GM21528 (cell line): Measurements from ENCODE around the gene SLAIN2.
A peak's percentile ranks its signal among the peaks of the same experiment; 100 is the strongest.

ENCODE experiments used
- ATAC-seq: cut with Tn5 transposase; IDR thresholded peaks from one replicate; pipeline ENCODE4 v1.9.1; 2021; ENCODE audit warnings: mild to moderate bottlenecking, moderate library complexity; ENCODE audit not compliant: unreplicated experiment, low FRiP score

Gene SLAIN2

GRCh38 chr4:48333587-48333986, 7.7 kb upstream of the SLAIN2 start:
- no peak for ATAC-seq

- ATAC-seq: no peak
These were observed 7.1 kb upstream of the SLAIN2 start for GRCh38 chr4:48334236-48334635.

GRCh38 chr4:48334900-48335384, 6.4 kb upstream of the SLAIN2 start:
- no peak for ATAC-seq

- ATAC-seq: no peak
These were observed 5.0 kb upstream of the SLAIN2 start for GRCh38 chr4:48336146-48336870.

- no peak for ATAC-seq
These were observed 3.6 kb upstream of the SLAIN2 start for GRCh38 chr4:48337731-48338130.

GRCh38 chr4:48339642-48340041, 1.7 kb upstream of the SLAIN2 start:
- ATAC-seq: no peak

GRCh38 chr4:48340276-48340964, 909 bp upstream of the SLAIN2 start:
- no peak for ATAC-seq

- ATAC-seq: peak; percentile 35
These were observed 662 bp downstream of the SLAIN2 start for GRCh38 chr4:48341776-48342605.

- ATAC-seq: no peak
These were observed 1.2 kb downstream of the SLAIN2 start for GRCh38 chr4:48342606-48342880.

GRCh38 chr4:48343035-48343434, 1.7 kb downstream of the SLAIN2 start:
- ATAC-seq: no peak

GRCh38 chr4:48343551-48343950, 2.2 kb downstream of the SLAIN2 start:
- ATAC-seq: no peak

GRCh38 chr4:48345542-48345941, 4.2 kb downstream of the SLAIN2 start:
- no peak for ATAC-seq

GRCh38 chr4:48346594-48346993, 5.3 kb downstream of the SLAIN2 start:
- no peak for ATAC-seq

- ATAC-seq: no peak
These were observed 6.1 kb downstream of the SLAIN2 start for GRCh38 chr4:48347282-48347921.

GRCh38 chr4:48350871-48351270, 9.5 kb downstream of the SLAIN2 start:
- ATAC-seq: no peak

GRCh38 chr4:48352793-48353192, 11.5 kb downstream of the SLAIN2 start:
- ATAC-seq: no peak

GRCh38 chr4:48356355-48356754, 15.0 kb downstream of the SLAIN2 start:
- no peak for ATAC-seq

- no peak for ATAC-seq
These were observed 19.1 kb downstream of the SLAIN2 start for GRCh38 chr4:48360285-48361011.

GRCh38 chr4:48361012-48361400, 19.7 kb downstream of the SLAIN2 start:
- ATAC-seq: no peak

- no peak for ATAC-seq
These were observed 25.3 kb downstream of the SLAIN2 start for GRCh38 chr4:48366611-48367010.
